Type B pancreatic cell (in vitro differentiated cells): ENCODE measurements around the gene RILPL2. TPM values are rescaled to one million over a fixed set of nuclear protein-coding genes. Genes with fewer than 3 reads are reported as not detected.
"Not testable (repeated sequence)": the region's sequence is repeated elsewhere in the genome, so short reads cannot be mapped to it uniquely, and the experiment has no call there.

Experiments used
- DNase-seq: peaks from one replicate; pipeline ENCODE4 v3.0.0; 2021; ENCODE audit warnings: mixed read lengths; ENCODE audit not compliant: unreplicated experiment; ENCODE audit errors: extremely low spot score
- H3K27ac Mint-ChIP-seq: 2 replicates; pipeline ENCODE4 v1.8.0; 2021; ENCODE audit warnings: mild to moderate bottlenecking, mixed read lengths
- H3K27me3 Mint-ChIP-seq: 2 replicates; pipeline ENCODE4 v1.8.0; 2021; ENCODE audit warnings: mixed read lengths
- H3K36me3 Mint-ChIP-seq: 2 replicates; pipeline ENCODE4 v1.8.0; 2021; ENCODE audit warnings: mixed read lengths
- H3K4me1 Mint-ChIP-seq: one replicate; pipeline ENCODE4 v1.8.0; 2021; ENCODE audit warnings: mixed read lengths; ENCODE audit not compliant: unreplicated experiment
- H3K4me3 Mint-ChIP-seq: 2 replicates; pipeline ENCODE4 v1.8.0; 2021; ENCODE audit warnings: mild to moderate bottlenecking, mixed read lengths
- H3K9me3 Mint-ChIP-seq: 2 replicates; pipeline ENCODE4 v1.8.0; 2021; ENCODE audit warnings: mixed read lengths
- CTCF ChIP-seq: fragments of 200-600 bp; sonication (generic); conservative IDR thresholded peaks from 2 replicates; pipeline ENCODE4 v1.5.0; 2021; ENCODE audit warnings: antibody characterized with exemption, mild to moderate bottlenecking
- total RNA-seq: library from RNA; stranded (reverse); gene quantifications from 2 replicates; pipeline ENCODE4 v1.2.1, GENCODE V29; 2021; ENCODE audit warnings: low replicate concordance

RILPL2 gene
- total RNA-seq, 1 donor from 2014 or later: 1.4 TPM

- H3K4me3 Mint-ChIP-seq: no peak overlapping the region
Measured at GRCh38 chr12:123369229-123369628, 67.3 kb downstream of the RILPL2 start.

DNA sequence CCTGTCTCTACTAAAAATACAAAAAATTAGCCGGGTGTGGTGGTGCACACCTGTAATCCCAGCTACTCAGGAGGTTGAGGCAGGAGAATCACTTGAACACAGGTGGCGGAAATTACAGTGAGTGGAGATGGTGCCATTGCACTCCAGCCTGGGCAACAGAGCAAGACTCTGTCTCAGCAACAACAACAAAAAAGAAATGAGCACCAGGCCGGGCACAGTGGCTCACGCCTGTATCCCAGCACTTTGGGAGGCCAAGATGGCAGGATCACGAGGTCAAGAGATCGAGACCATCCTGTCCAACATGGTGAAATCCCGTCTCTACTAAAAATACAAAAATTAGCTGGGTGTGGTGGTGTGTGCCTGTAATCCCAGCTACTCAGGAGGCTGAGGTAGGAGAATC is 68.1 kb downstream of the RILPL2 start:
- H3K9me3 Mint-ChIP-seq, DNase-seq, H3K27ac Mint-ChIP-seq, H3K36me3 Mint-ChIP-seq, H3K4me3 Mint-ChIP-seq, H3K4me1 Mint-ChIP-seq, H3K27me3 Mint-ChIP-seq: not testable (repeated sequence)

More at GRCh38 chr12:123369229-123369628, 67.3 kb downstream of the RILPL2 start:
- H3K27ac Mint-ChIP-seq: no peak overlapping the region
- no peaks in the 10 kb centered on the region for H3K27me3 Mint-ChIP-seq
- TF ChIP-seq CTCF: no peak
- H3K9me3 Mint-ChIP-seq: no peaks in the 10 kb centered on the region
- peaks cover 4% of the 10 kb centered on the region for H3K4me1 Mint-ChIP-seq
- H3K36me3 Mint-ChIP-seq: no peaks in the 10 kb centered on the region
- DNase-seq: no peak

DNA sequence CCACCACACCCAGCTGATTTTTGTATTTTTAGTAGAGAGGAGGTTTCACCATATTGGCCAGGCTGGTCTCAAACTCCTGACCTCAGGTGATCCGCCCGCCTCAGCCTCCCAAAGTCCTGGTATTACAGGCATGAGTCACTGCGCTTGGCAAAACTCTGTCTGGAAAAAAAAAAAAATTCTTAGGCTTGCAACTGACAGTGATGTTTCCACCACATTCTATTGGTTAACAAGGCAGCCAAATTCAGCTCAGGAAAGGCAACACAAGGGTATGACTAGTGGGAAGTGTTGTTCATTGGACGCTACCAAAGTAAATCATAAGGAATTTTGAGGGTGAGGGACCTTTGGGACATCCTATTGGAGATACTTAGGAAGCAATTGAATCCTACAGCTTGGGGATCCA is 69.0 kb downstream of the RILPL2 start:
- no peaks in the 10 kb centered on the region for H3K9me3 Mint-ChIP-seq
- peaks cover 14% of the 10 kb centered on the region for H3K4me1 Mint-ChIP-seq

More for the DNA sequence above, 69.0 kb downstream of the RILPL2 start:
- no peak overlapping the region for H3K27ac Mint-ChIP-seq
- DNase-seq: no peak
- H3K4me3 Mint-ChIP-seq: no peak overlapping the region
- TF ChIP-seq CTCF: no peak
- no peaks in the 10 kb centered on the region for H3K27me3 Mint-ChIP-seq
- no peaks in the 10 kb centered on the region for H3K36me3 Mint-ChIP-seq

Other genes starting within 250 kb of the RILPL2 start
- 15.1 and 52.3 TPM in 2 replicates for gene MPHOSPH9, start 203.5 kb downstream of the RILPL2 start, total RNA-seq
- gene MTRFR, start 203.2 kb downstream of the RILPL2 start, total RNA-seq: 13.9 and 17.2 TPM in 2 replicates
- 70.7 and 128 TPM in 2 replicates for gene CDK2AP1, start 164.8 kb downstream of the RILPL2 start, total RNA-seq
- 42.3 and 43.1 TPM in 2 replicates for gene SBNO1, start 71.8 kb downstream of the RILPL2 start, total RNA-seq
- 45.9 and 52.6 TPM in 2 replicates for gene KMT5A, start 52.6 kb downstream of the RILPL2 start, total RNA-seq
- gene SNRNP35, start 21.5 kb upstream of the RILPL2 start, total RNA-seq: 22.1 and 22.9 TPM in 2 replicates
- 11.8 and 18.9 TPM in 2 replicates for gene RILPL1, start 97.0 kb upstream of the RILPL2 start, total RNA-seq
- 202 and 320 TPM in 2 replicates for gene TMED2, start 147.9 kb upstream of the RILPL2 start, total RNA-seq
- 26.0 and 32.5 TPM in 2 replicates for gene DDX55, start 165.4 kb upstream of the RILPL2 start, total RNA-seq
- 49.9 and 56.5 TPM in 2 replicates for gene EIF2B1, start 197.0 kb upstream of the RILPL2 start, total RNA-seq
- gene GTF2H3, start 197.1 kb upstream of the RILPL2 start, total RNA-seq: 32.0 and 33.6 TPM in 2 replicates
- 19.0 and 29.5 TPM in 2 replicates for gene TCTN2, start 234.4 kb upstream of the RILPL2 start, total RNA-seq